OCI-LY7 (cell line): ENCODE data around the gene ASB14. TPM values are rescaled to one million over a fixed set of nuclear protein-coding genes. Genes with fewer than 3 reads are reported as not detected.

Source experiments
- BruUV-seq: library from RNA; stranded (reverse); fragments of 400-500 nt; replicated peaks from 2 replicates; lab custom pipeline; 2021; lab: Mats Ljungman, UMichigan
- CTCF ChIA-PET: fragments of 300-600 bp; sonication (Branson Sonifier 250); formaldehyde crosslinking; loops from one replicate; lab custom pipeline; 2022; ENCODE audit warnings: antibody characterized with exemption; ENCODE audit not compliant: unreplicated experiment; lab: Charles Lee
- POLR2A ChIA-PET: fragments of 300-600 bp; sonication (Branson Sonifier 250); formaldehyde crosslinking; loops from one replicate; lab custom pipeline; 2022; ENCODE audit warnings: antibody characterized with exemption; lab: Charles Lee
- DNase-seq: peaks from one replicate; pipeline ENCODE4 v3.0.0-alpha.2; 2015; ENCODE audit warnings: low spot score
- H2AFZ ChIP-seq: fragments of 200-600 bp; sonication (generic), shearing (Covaris generic); 2 replicates; pipeline ENCODE4 v1.6.1; 2014; ENCODE audit warnings: mild to moderate bottlenecking, antibody characterized with exemption, low read length, moderate library complexity
- H3K27ac ChIP-seq: fragments of 200-600 bp; sonication (generic); 2 replicates; pipeline ENCODE4 v1.5.1; 2014; ENCODE audit warnings: mixed run types, low read depth, mild to moderate bottlenecking, moderate library complexity, low read length, inconsistent platforms; ENCODE audit not compliant: poor library complexity, severe bottlenecking
- H3K36me3 ChIP-seq: fragments of 200-600 bp; sonication (generic); 2 replicates; pipeline ENCODE4 v1.6.1; 2014; ENCODE audit warnings: mild to moderate bottlenecking, antibody characterized with exemption, low read length, moderate library complexity, mixed read lengths; ENCODE audit not compliant: insufficient read depth
- H3K4me1 ChIP-seq: fragments of 200-600 bp; sonication (generic); 2 replicates; pipeline ENCODE4 v1.5.1; 2014; ENCODE audit warnings: mild to moderate bottlenecking, low read length; ENCODE audit not compliant: insufficient read depth, poor library complexity, severe bottlenecking
- H3K4me2 ChIP-seq: fragments of 200-600 bp; sonication (generic); 2 replicates; pipeline ENCODE4 v1.6.1; 2014; ENCODE audit warnings: mild to moderate bottlenecking, low read length
- H3K4me3 ChIP-seq: fragments of 200-600 bp; sonication (generic); 2 replicates; pipeline ENCODE4 v1.5.1; 2014; ENCODE audit warnings: mild to moderate bottlenecking, low read depth, low read length; ENCODE audit not compliant: poor library complexity, severe bottlenecking
- H3K79me2 ChIP-seq: fragments of 200-600 bp; sonication (generic); 2 replicates; pipeline ENCODE4 v1.6.1; 2016; ENCODE audit warnings: low read depth, mild to moderate bottlenecking, low read length, moderate library complexity, mixed read lengths; ENCODE audit not compliant: insufficient read depth
- H3K9me2 ChIP-seq: fragments of 200-600 bp; sonication (generic); 2 replicates; pipeline ENCODE4 v1.6.1; 2016; ENCODE audit warnings: mild to moderate bottlenecking, low read length, mixed read lengths; ENCODE audit not compliant: insufficient read depth
- H3K9me3 ChIP-seq: fragments of 200-600 bp; sonication (generic); 2 replicates; pipeline ENCODE4 v1.6.1; 2014; ENCODE audit warnings: mild to moderate bottlenecking, mixed run types, low read length, mixed read lengths
- H4K20me1 ChIP-seq: fragments of 200-600 bp; sonication (generic); 2 replicates; pipeline ENCODE4 v1.6.1; 2014; ENCODE audit warnings: mild to moderate bottlenecking, antibody characterized with exemption, low read length, moderate library complexity, mixed read lengths; ENCODE audit not compliant: insufficient read depth
- CTCF ChIP-seq: fragments of 200-600 bp; sonication (generic); conservative IDR thresholded peaks from 2 replicates; pipeline ENCODE4 v1.5.1; 2014; ENCODE audit warnings: mild to moderate bottlenecking, antibody characterized with exemption, low read length, moderate library complexity, mixed read lengths
- EZH2phosphoT487 ChIP-seq: fragments of 200-600 bp; sonication (generic); IDR thresholded peaks from 2 replicates; pipeline ENCODE4 v1.6.1; 2018; ENCODE audit warnings: low read depth, borderline replicate concordance, mild to moderate bottlenecking, mixed run types, antibody characterized with exemption, low read length, moderate library complexity, mixed read lengths
- intact Hi-C: fragments of 100-400 bp; cut with micrococcal nuclease; formaldehyde crosslinking; loops from one replicate; pipeline ENCODE4 v1.10.0; 2022; ENCODE audit not compliant: unreplicated experiment
- total RNA-seq, 2 experiments: library from RNA; depleted of rRNA in 1 of 2; stranded (reverse); fragments of >200 nt in 1 of 2; shearing (Covaris generic) in 1 of 2; gene quantifications; 2 replicates each; pipeline ENCODE4 v1.2.3, GENCODE V29; 2014 to 2022

Gene ASB14
- total RNA-seq, 2 experiments from 2014 or later, result 0.06 TPM; not detected in 1

- POLR2A ChIA-PET, result no interaction called here
- no peak overlapping the region for H3K4me3 ChIP-seq
- no peak for DNase-seq
- H4K20me1 ChIP-seq, result no peaks in the 10 kb centered on the region
- no TSS peak for BruUV-seq
- H3K36me3 ChIP-seq, result no peaks in the 10 kb centered on the region
- no peak overlapping the region for H2AFZ ChIP-seq
- no peaks in the 10 kb centered on the region for H3K4me1 ChIP-seq
- TF ChIP-seq EZH2phosphoT487, result no peak
- TF ChIP-seq CTCF, result no peak
- H3K9me3 ChIP-seq, result no peaks in the 10 kb centered on the region
- no peaks in the 10 kb centered on the region for H3K79me2 ChIP-seq
- intact Hi-C loops, result no loop called here
- H3K9me2 ChIP-seq, result no peaks in the 10 kb centered on the region
- CTCF ChIA-PET, result no interaction called here
- H3K27ac ChIP-seq, result no peak overlapping the region
- no peak overlapping the region for H3K4me2 ChIP-seq
Measured at GRCh38 chr3:57298041-57298440, 5.6 kb upstream of the ASB14 start.

- BruUV-seq, result no TSS peak
- Histone ChIP-seq H3K27ac (no peak overlapping the region), H3K36me3 (no peaks in the 10 kb centered on the region), H3K9me2 (no peaks in the 10 kb centered on the region), H3K79me2 (no peaks in the 10 kb centered on the region), H3K4me2 (no peak overlapping the region), H3K9me3 (no peaks in the 10 kb centered on the region), H3K4me1 (no peaks in the 10 kb centered on the region), H4K20me1 (no peaks in the 10 kb centered on the region), H2AFZ (no peak overlapping the region), H3K4me3 (no peak overlapping the region)
- POLR2A ChIA-PET, result interaction anchor here (0.5 kb wide), 1 partner anchor 8 kb away, joined by 3 read pairs; no protein-coding TSS in a partner anchor
- CTCF ChIA-PET, result no interaction called here
- intact Hi-C loops, result no loop called here
- DNase-seq, result no peak
- TF ChIP-seq CTCF (no peak), EZH2phosphoT487 (no peak)
Measured at GRCh38 chr3:57292897-57293526, 527 bp upstream of the ASB14 start.

GRCh38 chr3:57288403-57288802 is 4.1 kb downstream of the ASB14 start:
- no TSS peak for BruUV-seq
- Histone ChIP-seq H3K27ac (no peak overlapping the region), H2AFZ (no peak overlapping the region), H3K4me2 (no peak overlapping the region), H4K20me1 (no peaks in the 10 kb centered on the region), H3K9me2 (no peaks in the 10 kb centered on the region), H3K36me3 (no peaks in the 10 kb centered on the region), H3K4me3 (no peak overlapping the region), H3K79me2 (no peaks in the 10 kb centered on the region), H3K9me3 (no peaks in the 10 kb centered on the region), H3K4me1 (no peaks in the 10 kb centered on the region)
- no peak for DNase-seq
- intact Hi-C loops, result no loop called here
- CTCF ChIA-PET, result no interaction called here
- POLR2A ChIA-PET, result interaction anchor here (0.5 to 1.2 kb wide), 4 partner anchors 19 to 920 kb away, joined by 3 to 4 read pairs (median 3); no protein-coding TSS in a partner anchor
- no peak for TF ChIP-seq EZH2phosphoT487
- no peak for TF ChIP-seq CTCF
